Fibroblast of the conjunctiva (primary cell): ENCODE data around the gene COLQ.

ENCODE experiments used
- DNase-seq: peaks from one replicate; pipeline ENCODE4 v3.0.0-alpha.2; 2010; ENCODE audit warnings: low read depth

COLQ gene

DNA sequence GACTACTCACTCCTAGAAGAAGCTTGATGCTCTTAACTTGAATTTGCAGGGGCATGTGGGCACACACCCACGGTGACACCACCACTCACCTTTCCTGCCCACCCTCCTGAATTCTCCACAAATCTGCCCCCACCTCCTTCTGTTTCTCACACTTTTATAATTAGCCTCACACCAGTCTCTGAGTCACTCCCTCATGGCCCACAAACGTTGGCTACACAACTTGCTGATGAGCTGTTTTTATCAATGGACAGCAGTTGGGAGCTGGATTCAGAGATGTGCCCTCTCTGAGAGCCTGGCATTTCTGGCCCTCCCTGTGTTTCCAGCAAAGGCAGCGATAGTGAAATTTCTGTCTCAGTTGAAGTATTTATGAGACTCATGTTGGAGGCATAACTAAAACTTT, 1.3 kb downstream of the COLQ start:
- DNase-seq, result no peak

GRCh38 chr3:15519096-15519495, 2.4 kb downstream of the COLQ start:
- DNase-seq, result no peak

DNA sequence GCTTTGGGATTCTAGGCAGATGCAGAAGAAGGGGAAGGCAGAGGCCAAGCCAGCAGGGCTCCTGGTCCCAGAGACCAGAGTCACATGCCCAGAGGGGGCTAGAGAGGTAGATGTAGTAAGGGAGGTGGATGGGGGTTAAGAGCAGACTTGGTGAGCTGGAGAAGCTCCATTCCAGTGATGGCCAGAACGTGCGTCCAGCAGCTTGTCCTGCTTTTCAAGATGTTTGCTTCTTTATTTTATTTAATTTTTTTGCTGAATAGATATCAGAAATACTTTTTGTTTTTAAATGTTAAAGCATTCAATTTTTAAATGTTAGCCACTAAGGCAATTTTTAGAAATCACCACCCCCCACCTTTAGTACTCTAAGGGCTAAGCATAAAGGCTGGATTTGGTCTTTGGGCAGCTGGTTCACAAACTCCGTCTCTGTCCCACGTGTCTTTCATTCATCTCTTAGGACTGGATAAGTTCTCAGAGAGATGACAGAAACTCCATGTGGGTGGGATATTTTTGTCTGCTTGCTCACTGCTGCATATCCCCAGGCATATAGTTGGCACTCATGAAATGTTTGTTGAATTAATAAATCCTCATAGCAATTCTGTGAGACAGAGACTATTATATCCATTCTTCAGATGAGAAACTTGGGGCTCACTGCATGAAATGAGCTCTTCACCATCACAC, 6.7 kb downstream of the COLQ start:
- DNase-seq, result no peak

DNA sequence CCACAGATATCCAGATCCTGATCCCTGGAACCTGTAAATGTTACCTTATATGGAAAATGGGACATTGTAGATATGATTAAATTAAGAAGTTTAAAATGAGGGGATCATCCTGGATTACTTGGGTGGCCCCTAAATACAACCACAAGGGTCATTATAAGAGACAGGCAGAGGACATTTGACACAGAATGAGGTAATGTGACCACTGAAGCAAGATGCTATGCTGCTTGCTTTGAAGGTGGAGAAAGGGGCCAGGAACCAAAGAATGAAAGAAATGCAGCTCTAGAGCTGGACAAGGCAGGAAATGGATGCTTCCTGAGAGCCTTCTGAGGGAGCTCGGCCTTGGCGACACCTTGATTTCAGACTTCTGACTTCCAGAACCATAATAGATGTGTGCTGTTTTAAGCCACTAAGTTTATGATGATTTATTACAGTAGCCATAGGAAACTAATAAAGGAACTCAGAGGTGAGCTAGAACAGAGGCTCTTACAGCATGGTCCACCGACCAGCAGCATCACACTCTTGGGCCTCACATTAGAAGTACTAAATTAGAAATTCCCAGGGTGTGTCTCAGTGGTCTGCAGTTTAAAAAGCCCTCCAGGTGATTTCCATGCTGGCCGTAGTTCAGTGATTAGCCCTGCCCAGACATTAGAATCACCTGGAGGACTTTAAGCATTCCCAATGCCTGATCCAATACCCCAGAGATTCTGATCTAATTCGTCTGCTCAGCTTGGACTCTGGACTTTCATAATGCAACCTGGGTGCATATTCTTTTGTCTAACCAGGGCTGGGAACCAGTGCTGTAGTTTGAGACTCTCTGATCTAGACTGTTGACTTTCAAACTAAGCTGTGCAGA, 7.5 kb downstream of the COLQ start:
- DNase-seq, result no peak

DNA sequence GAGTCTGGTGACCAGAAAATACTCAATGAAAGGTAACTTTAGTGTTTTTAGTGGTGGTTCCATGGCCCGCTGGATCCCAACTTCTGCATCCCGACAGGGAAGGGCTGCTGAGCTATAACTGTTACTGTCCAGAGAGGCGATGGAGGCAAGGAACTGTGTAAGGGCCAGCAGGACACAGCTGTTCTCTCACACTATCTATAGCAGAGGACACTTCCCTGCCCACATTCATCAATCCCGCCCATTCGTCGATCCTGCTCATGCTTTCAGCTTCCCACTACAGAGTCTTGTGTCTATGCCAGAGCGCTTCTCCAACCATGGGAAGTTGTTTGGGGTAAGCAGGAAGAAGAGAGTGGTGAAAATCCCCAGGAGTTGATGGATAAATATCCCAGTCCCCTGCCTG, 8.4 kb downstream of the COLQ start:
- no peak for DNase-seq

- no peak for DNase-seq
Measured at GRCh38 chr3:15512166-15512565, 9.3 kb downstream of the COLQ start.

- DNase-seq, result no peak
Measured at GRCh38 chr3:15511156-15511555, 10.3 kb downstream of the COLQ start.

DNA sequence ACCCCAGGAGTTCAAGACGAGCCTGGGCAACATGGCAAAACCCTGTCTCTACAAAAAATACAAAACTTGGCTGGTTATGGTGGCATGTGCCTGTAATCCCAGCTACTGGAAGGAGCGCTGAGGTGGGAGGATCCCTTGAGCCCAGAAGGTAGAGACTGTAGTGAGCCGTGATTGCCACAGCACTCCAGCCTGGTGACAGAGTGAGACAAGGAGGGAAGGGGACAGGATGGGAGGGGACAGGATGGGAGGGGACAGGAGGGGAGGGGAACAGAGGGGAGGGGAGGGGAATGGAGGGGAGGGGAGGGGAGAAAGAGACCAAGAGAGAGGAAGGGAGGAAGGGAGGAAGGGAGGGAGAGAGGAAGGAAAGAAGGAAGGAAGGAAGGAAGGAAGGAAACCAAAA, 11.0 kb downstream of the COLQ start:
- DNase-seq, result no peak

GRCh38 chr3:15506571-15506970, 14.9 kb downstream of the COLQ start:
- DNase-seq, result no peak

DNA sequence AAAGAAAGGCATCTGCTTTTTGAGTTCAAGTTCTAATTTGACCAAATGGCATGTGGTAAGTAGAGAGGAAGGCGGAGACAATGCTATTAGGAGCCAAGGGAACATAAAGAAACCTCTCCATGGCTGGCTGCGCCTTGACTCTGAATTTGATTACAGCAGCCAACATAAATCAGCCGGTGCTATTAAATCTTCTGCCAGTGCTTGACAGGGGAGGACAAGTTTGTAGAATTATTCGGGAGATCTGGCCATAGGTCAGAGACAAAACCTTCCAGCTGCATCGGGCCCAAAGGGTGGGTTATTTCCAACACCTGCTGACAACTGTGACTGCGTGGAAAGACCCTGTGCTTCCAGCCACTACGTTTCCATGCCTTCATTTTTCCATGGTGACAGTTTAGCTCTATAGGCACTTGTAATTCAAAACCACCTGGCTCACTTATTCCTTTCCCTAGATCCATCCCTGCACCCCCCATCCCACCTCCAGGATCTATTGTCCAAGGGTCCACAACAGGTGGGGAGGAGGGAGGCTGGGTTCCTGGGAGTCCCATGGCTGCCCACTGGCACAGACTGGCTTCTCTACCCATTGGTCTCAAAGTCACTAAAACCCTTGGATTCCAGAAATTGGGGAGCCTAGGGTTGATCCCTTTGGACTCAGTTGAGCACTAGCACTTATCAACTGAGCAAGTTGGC, 15.9 kb downstream of the COLQ start:
- no peak for DNase-seq

DNA sequence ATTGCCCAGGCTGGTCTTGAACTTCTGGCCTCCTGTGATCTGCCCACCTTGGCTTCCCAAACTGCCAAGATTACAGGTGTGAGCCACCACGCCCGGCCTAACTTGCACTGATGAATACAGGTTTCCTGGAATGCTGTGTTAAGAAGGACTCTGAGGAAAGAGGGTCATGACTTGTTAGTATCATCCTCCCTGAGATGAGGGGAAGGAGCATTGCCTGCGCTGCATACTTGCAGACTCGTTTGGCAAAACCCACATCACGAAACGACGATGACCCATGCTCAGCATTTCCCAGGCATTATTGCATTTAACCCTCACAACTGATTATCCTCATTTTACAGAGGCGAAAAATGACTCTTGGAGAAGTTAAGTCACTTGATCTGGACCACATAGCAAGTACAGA, 18.9 kb downstream of the COLQ start:
- DNase-seq, result no peak

DNA sequence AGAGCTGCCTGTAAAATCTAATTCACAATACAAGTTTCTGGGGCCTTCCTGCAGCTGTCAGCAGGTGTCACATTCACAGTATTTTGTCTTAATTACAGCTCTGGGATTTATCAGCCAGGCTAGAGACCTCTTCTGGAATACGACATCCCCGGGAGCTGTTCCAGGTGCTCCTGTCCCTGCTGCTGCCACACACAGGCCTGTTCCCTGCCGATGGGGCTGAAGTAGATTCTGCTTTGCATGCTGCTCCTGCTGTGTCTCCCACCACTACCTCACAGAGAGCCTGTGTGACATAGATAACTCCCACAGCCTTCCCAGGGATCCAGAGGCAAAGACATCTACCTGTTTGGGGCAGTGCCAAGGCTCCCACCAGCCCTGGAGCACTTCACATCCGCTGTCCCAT, 20.4 kb downstream of the COLQ start:
- no peak for DNase-seq

GRCh38 chr3:15500107-15500724, 21.3 kb downstream of the COLQ start:
- DNase-seq, result no peak

DNA sequence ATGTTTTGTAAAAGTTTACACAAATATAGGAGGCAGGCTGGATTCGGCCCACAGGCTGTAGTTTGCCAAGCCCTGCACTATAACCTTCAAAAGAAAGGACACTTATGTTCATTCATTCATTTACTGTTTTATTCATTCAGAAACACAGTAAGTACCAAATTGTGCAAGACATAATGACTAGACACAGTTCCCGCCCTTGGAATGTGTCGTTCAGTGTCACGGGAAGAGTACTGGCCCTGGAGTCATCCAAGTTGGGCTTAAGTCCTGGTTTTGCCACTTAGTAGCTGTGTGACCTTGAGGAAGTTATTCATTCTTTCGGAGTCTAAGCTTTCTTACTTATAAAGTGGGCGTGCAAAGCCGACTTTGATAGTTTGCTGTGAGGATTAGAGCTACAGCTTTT, 22.0 kb downstream of the COLQ start:
- no peak for DNase-seq

GRCh38 chr3:15498431-15499214, 22.9 kb downstream of the COLQ start:
- no peak for DNase-seq

- no peak for DNase-seq
Measured at GRCh38 chr3:15497964-15498363, 23.5 kb downstream of the COLQ start.

DNA sequence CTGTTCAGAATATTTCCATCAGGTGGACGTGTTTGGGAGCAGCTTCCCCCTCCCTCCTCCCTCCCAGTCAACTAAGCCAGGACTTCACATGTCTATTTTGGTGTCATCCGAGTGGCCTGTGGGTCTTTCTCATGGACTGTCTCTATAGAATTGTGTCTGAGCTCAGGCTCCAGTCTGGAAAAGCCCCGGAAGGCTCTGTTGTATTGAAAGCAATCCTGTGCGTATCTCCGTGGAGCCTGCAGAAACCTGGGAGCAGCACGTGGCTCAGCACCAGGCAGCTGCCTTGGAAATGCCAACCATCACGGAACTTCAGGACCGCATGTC, 25.2 kb downstream of the COLQ start:
- no peak for DNase-seq

- DNase-seq, result no peak
Measured at GRCh38 chr3:15495461-15496340, 25.8 kb downstream of the COLQ start.

DNA sequence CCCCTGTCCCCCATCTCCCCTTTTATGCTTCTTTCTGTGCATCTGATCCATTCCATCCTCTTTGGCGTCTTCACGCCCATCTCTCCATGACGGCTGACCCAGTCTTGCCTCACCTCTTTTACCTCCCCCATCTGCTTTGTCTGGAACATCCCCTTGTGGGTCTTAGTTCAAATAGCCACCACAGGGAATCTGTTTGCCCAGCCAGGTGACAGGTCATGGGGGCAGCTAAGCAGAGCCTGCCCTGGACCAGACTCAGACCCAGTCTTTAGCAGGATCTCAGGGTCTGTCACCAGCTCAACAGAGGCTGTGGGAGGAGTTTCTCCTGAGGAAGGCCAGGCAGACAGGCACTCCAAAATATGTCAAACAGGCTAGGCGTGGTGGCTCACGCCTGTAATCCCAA, 28.1 kb downstream of the COLQ start:
- no peak for DNase-seq

GRCh38 chr3:15492847-15493360, 28.6 kb downstream of the COLQ start:
- no peak for DNase-seq

DNA sequence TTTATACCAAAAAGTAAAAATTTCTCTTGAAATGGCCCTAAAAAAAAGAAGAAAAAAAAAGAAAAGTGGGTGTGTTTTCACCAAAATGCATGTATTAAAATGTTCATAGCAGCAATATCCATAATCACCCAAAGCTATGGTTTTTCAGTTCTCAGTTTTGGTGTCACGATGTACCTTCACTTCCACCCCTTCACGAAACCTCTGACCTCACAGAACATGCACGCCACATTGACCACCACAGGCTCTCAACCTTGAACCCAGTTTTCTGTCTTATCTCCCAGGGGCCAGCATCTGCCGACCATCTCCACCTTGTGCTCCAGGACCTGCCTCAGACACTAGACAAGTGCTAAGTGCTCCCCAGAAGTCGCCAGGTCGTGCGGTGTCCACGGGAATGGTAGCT, 30.4 kb downstream of the COLQ start:
- no peak for DNase-seq
